ENCODE results near the gene ATXN3. TPM values are rescaled to one million over a fixed set of nuclear protein-coding genes. Genes with fewer than 3 reads are reported as not detected.

Gene ATXN3
- total and polyA plus RNA-seq, 7 donors = 5.6 to 10.0 (median 7.1) TPM

GRCh38 chr14:92009604-92010003 is 96.8 kb downstream of the ATXN3 start:
- H3K27ac ChIP-seq = no peak overlapping the region
- H3K27me3 ChIP-seq (ENCODE audit: insufficient read depth in 3 of 3, low read length in 2 of 3) = no peaks in the 10 kb centered on the region
- no peak for TF ChIP-seq CTCF (IDR thresholded peaks at IDR 0.05)
- no peak for DNase-seq
- intact Hi-C loops (cut with DNase I) = no loop called here
- no peak for ATAC-seq
- no peaks in the 10 kb centered on the region for H3K4me1 ChIP-seq
- H3K4me3 ChIP-seq = no peak overlapping the region
- WGBS, 3 donors = 43 to 82% (median 53%) methylated on average over 1 of the region's 1 CpG
- H3K9me3 ChIP-seq = no peaks in the 10 kb centered on the region
- peaks cover 9 to 88% of the 10 kb centered on the region in 2 donors for H3K36me3 ChIP-seq (ENCODE audit: insufficient read depth in 1 of 2, low read depth in 1 of 2)

Other genes with a start within 250 kb of the ATXN3 start
- 1 to 10 TPM; 1.5 to 4.3 (median 2.9) TPM for gene TC2N, start 239.0 kb downstream of the ATXN3 start, total RNA-seq
- gene TC2N, start 239.0 kb downstream of the ATXN3 start, polyA plus RNA-seq = 1 to 10 TPM; 1.2 to 2.3 (median 1.7) TPM
- gene FBLN5, start 158.9 kb downstream of the ATXN3 start, total RNA-seq = 10 to 100 TPM; 15.4 to 37.8 (median 22.7) TPM
- 10 to 100 TPM; 12.3 to 18.0 (median 14.7) TPM for gene FBLN5, start 158.9 kb downstream of the ATXN3 start, polyA plus RNA-seq
- gene TRIP11, start 66.5 kb downstream of the ATXN3 start, total RNA-seq = 10 to 100 TPM; 47.5 to 54.8 (median 51.4) TPM
- 10 to 100 TPM in 1 of 3 donors, 1 to 10 TPM in 2; 6.8 to 22.2 (median 7.0) TPM for gene TRIP11, start 66.5 kb downstream of the ATXN3 start, polyA plus RNA-seq
- gene NDUFB1, start 15.1 kb upstream of the ATXN3 start, total RNA-seq = 100 to 1,000 TPM; 201 to 306 (median 238) TPM
- gene NDUFB1, start 15.1 kb upstream of the ATXN3 start, polyA plus RNA-seq = 100 to 1,000 TPM; 487 to 771 (median 618) TPM
- gene CPSF2, start 15.4 kb upstream of the ATXN3 start, total RNA-seq = 10 to 100 TPM; 53.4 to 69.0 (median 63.3) TPM
- 10 to 100 TPM; 12.7 to 58.6 (median 20.3) TPM for gene CPSF2, start 15.4 kb upstream of the ATXN3 start, polyA plus RNA-seq
- gene SLC24A4, start 216.6 kb upstream of the ATXN3 start, total RNA-seq = 1 to 10 TPM in 1 of 4 donors, under 1 TPM in 3; 0.34 to 2.3 (median 0.52) TPM
- under 1 TPM; 0.21 to 0.35 (median 0.22) TPM for gene SLC24A4, start 216.6 kb upstream of the ATXN3 start, polyA plus RNA-seq